OCI-M2 (cell line): ENCODE measurements around the gene SLC14A1.

Experiments
- DNase-seq: peaks from one replicate; lab custom pipeline; 2025; ENCODE audit not compliant: unreplicated experiment; lab: John Stamatoyannopoulos, UW

The SLC14A1 gene

DNA sequence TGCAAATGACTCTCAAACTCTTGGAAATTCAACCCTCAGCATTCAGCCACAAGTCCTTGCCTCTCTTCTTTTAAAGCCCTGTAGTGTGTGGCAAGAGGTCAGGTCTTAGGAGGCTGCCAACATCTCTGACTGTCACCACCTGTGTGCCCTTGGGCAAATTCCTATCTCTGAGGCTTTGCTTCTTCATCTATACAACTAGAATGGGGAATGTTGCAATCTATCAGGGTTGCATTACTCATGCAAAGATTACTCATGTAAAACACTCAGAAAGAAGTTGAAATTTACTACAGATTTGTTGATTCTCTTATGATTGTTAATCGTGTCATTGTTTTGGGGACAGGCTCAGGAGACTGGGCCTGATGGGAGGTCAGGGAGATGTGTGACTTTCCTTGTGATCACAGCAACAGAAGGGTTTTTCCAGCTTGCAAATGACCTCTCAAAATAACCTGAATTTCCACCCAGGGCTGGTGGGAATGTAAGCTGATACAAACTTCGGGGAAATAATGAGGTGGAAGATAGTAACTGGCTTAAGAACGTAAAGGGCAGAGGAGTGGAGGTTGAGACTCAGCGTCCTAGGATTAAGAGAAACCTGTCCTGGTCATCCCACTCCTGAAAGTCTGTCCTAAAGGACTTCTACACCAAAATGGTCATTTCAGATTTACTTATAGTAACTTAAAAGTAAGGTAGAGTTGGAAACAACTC, 69.4 kb downstream of the SLC14A1 start:
- DNase-seq, result no peak

DNA sequence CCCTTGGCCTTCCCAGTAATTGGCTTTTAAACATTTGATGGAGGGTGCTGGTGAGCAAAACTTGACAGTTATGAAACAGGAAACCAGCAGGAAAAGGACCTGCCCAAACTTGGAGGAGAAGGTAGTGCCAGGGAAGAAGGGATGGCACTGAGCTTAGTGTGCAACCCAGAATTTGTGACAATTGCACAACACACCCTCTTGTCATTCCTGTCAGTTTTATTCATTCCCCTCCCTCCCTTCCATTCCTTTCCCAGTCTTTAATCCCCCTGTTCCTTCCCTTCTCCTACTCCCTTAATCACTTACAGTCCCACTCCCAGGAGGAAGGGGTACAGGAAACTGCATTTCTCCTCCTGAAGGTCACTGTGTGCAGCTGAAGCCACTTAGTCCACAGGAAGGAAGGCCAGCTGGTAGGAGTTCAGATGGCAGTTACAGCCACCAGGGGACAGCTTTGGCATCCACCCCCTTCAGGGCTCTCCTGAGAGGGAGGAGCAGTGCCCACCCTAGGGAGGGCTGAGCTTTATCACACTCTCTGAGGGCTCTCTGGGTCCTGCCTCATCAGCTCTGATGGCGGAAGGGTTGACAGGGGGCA, 77.5 kb downstream of the SLC14A1 start:
- no peak for DNase-seq
